ENCODE results near the gene GLT8D1. TPM values are rescaled to one million over a fixed set of nuclear protein-coding genes. Genes with fewer than 3 reads are reported as not detected.
A peak's percentile ranks its signal among the peaks of the same experiment; 100 is the strongest.
"Not testable (repeated sequence)": the region's sequence is repeated elsewhere in the genome, so short reads cannot be mapped to it uniquely, and the experiment has no call there.

Gene GLT8D1
- total and polyA plus RNA-seq, 8 donors: 46.9 to 113 (median 107) TPM

GRCh38 chr3:52679811-52680210, 25.8 kb downstream of the GLT8D1 start:
- Histone ChIP-seq H3K27me3 (no peaks in the 10 kb centered on the region), H3K4me3 (no peak overlapping the region), H3K36me3 (peaks cover 0 to 54% of the 10 kb centered on the region in 2 donors), H3K4me1 (peaks cover 29 to 60% of the 10 kb centered on the region in 2 donors), H3K9me3 (no peaks in the 10 kb centered on the region), H3K27ac (peak overlapping the region; percentile 30 to 48)
- ATAC-seq: no peak
- no peak for DNase-seq
- no peak for TF ChIP-seq CTCF (IDR thresholded peaks at IDR 0.05)
- intact Hi-C loops (cut with DNase I): no loop called here

GRCh38 chr3:52679199-52679538, 26.4 kb downstream of the GLT8D1 start:
- no peak for ATAC-seq
- DNase-seq: no peak
- intact Hi-C loops (cut with DNase I): no loop called here
- TF ChIP-seq CTCF (IDR thresholded peaks at IDR 0.05): no peak
- H3K36me3 ChIP-seq: peaks cover 0 to 60% of the 10 kb centered on the region in 2 donors
- H3K4me1 ChIP-seq: peaks cover 22 to 53% of the 10 kb centered on the region in 2 donors
- no peaks in the 10 kb centered on the region for H3K27me3 ChIP-seq
- H3K4me3 ChIP-seq: no peak overlapping the region
- peak overlapping the region; percentile 30 to 48 for H3K27ac ChIP-seq
- H3K9me3 ChIP-seq: no peaks in the 10 kb centered on the region

GRCh38 chr3:52678265-52679198, 27.1 kb downstream of the GLT8D1 start:
- TF ChIP-seq CTCF (IDR thresholded peaks at IDR 0.05): no peak
- intact Hi-C loops (cut with DNase I): no loop called here
- Histone ChIP-seq H3K27ac (peak overlapping the region; percentile 30 to 48), H3K9me3 (no peaks in the 10 kb centered on the region), H3K4me1 (peaks cover 16 to 47% of the 10 kb centered on the region in 2 donors), H3K4me3 (no peak overlapping the region), H3K36me3 (peaks cover 0 to 66% of the 10 kb centered on the region in 2 donors), H3K27me3 (no peaks in the 10 kb centered on the region)
- DNase-seq (no peak), ATAC-seq (peak; percentile 21)

- H3K27ac ChIP-seq; H3K4me3 ChIP-seq; DNase-seq; H3K9me3 ChIP-seq; H3K27me3 ChIP-seq; ATAC-seq; intact Hi-C loops (cut with DNase I): not testable (repeated sequence)
- Histone ChIP-seq H3K36me3 (peaks cover 0 to 87% of the 10 kb centered on the region in 2 donors), H3K4me1 (peaks cover 13 to 34% of the 10 kb centered on the region in 2 donors)
Observed at GRCh38 chr3:52676201-52676600, 29.4 kb downstream of the GLT8D1 start.

GRCh38 chr3:52671676-52672075, 33.9 kb downstream of the GLT8D1 start:
- H3K27me3 ChIP-seq: no peaks in the 10 kb centered on the region
- intact Hi-C loops (cut with DNase I): no loop called here
- DNase-seq (no peak), ATAC-seq (no peak)
- H3K27ac ChIP-seq: peak overlapping the region; percentile 28 to 80
- TF ChIP-seq CTCF (IDR thresholded peaks at IDR 0.05): no peak
- peaks cover 19 to 30% of the 10 kb centered on the region in 2 donors for H3K4me1 ChIP-seq
- no peak overlapping the region for H3K4me3 ChIP-seq
- peaks cover 0 to 69% of the 10 kb centered on the region in 2 donors for H3K36me3 ChIP-seq
- H3K9me3 ChIP-seq: no peaks in the 10 kb centered on the region
